Endodermal cell (in vitro differentiated cells): ENCODE data around the gene ERICH6B. TPM values are rescaled to one million over a fixed set of nuclear protein-coding genes. Genes with fewer than 3 reads are reported as not detected.

Source experiments
- DNase-seq: peaks from one replicate; pipeline ENCODE4 v3.0.0-alpha.2; 2017
- H3K27ac ChIP-seq: 2 replicates; pipeline ENCODE4 v1.5.1; 2013; ENCODE audit warnings: mild to moderate bottlenecking, low read depth, low read length, moderate library complexity
- H3K27me3 ChIP-seq: 2 replicates; pipeline ENCODE4 v1.6.1; 2013; ENCODE audit warnings: mild to moderate bottlenecking, low read length, moderate library complexity; ENCODE audit not compliant: insufficient read depth, control insufficient read depth, poor library complexity, severe bottlenecking
- H3K36me3 ChIP-seq: 2 replicates; pipeline ENCODE4 v1.7.0; 2013; ENCODE audit warnings: mild to moderate bottlenecking, low read length, moderate library complexity; ENCODE audit not compliant: control insufficient read depth, insufficient read depth
- H3K4me1 ChIP-seq: one replicate; pipeline ENCODE4 v1.7.0; 2013; ENCODE audit warnings: low read length; ENCODE audit not compliant: control insufficient read depth, insufficient read depth
- H3K4me3 ChIP-seq: 2 replicates; pipeline ENCODE4 v1.5.1; 2013; ENCODE audit warnings: mild to moderate bottlenecking, low read length, moderate library complexity
- H3K9ac ChIP-seq: 2 replicates; pipeline ENCODE4 v1.6.1; 2013; ENCODE audit warnings: mild to moderate bottlenecking, low read length, moderate library complexity; ENCODE audit not compliant: poor library complexity, severe bottlenecking; ENCODE audit errors: extremely low read depth
- H3K9me3 ChIP-seq: 2 replicates; pipeline ENCODE4 v1.6.1; 2013; ENCODE audit warnings: mild to moderate bottlenecking, low read length, moderate library complexity; ENCODE audit not compliant: control insufficient read depth
- H3K27ac Mint-ChIP-seq: 2 replicates; pipeline ENCODE4 v1.8.0; 2020; ENCODE audit warnings: mixed read lengths
- H3K27me3 Mint-ChIP-seq: 2 replicates; pipeline ENCODE4 v1.8.0; 2021; ENCODE audit warnings: mild to moderate bottlenecking, mixed read lengths; ENCODE audit not compliant: insufficient read depth
- H3K36me3 Mint-ChIP-seq: 2 replicates; pipeline ENCODE4 v1.8.0; 2020; ENCODE audit warnings: low read depth, mixed read lengths
- H3K4me1 Mint-ChIP-seq: 2 replicates; pipeline ENCODE4 v1.8.0; 2020; ENCODE audit warnings: mixed read lengths
- H3K4me3 Mint-ChIP-seq: 2 replicates; pipeline ENCODE4 v1.8.0; 2020; ENCODE audit warnings: mild to moderate bottlenecking, moderate library complexity, mixed read lengths
- H3K9me3 Mint-ChIP-seq: 2 replicates; pipeline ENCODE4 v1.8.0; 2020; ENCODE audit warnings: mild to moderate bottlenecking, mixed read lengths
- WGBS, 2 experiments: methylation state at CpG; one replicate each; pipeline versions ENCODE4 v1.1.5 to v1.1.7; 2013; ENCODE audit warnings: missing lambda C conversion rate in 2 of 2, mixed read lengths in 1 of 2; ENCODE audit not compliant: insufficient coverage in 1 of 2, insufficient read length in 1 of 2; 5-methylcytosine and 5-hydroxymethylcytosine counted together
- total RNA-seq, 2 donors: library from RNA; stranded (reverse); fragmentation: NEBNext Ultra II Directional in 1 of 2; extraction: Animal tissue kit (Norgen Biotek cat#: 25700) in 1 of 2; gene quantifications; 2 replicates in 1 of 2; 3 replicates in 1 of 2; pipeline ENCODE4 v1.2.1, GENCODE V29; 2021
- TF ChIP-seq, protein P1 (sequence below): fragments of 200-600 bp; sonication (generic); conservative IDR thresholded peaks from 2 replicates; pipeline ENCODE4 v1.5.0; 2021; ENCODE audit warnings: antibody characterized with exemption, mild to moderate bottlenecking

ERICH6B gene
- total RNA-seq, 2 donors from 2014 or later = not detected

GRCh38 chr13:45594764-45595163, 20.8 kb downstream of the ERICH6B start:
- H3K27me3 ChIP-seq = peaks cover 29% of the 10 kb centered on the region
- Mint-ChIP-seq H3K36me3 (no peaks in the 10 kb centered on the region), H3K27me3 (peaks cover 15% of the 10 kb centered on the region), H3K4me1 (no peaks in the 10 kb centered on the region), H3K27ac (no peak overlapping the region), H3K9me3 (no peaks in the 10 kb centered on the region), H3K4me3 (no peak overlapping the region)
- H3K9ac ChIP-seq = no peak overlapping the region
- H3K36me3 ChIP-seq = no peaks in the 10 kb centered on the region
- H3K4me3 ChIP-seq = no peak overlapping the region
- H3K4me1 ChIP-seq = no peaks in the 10 kb centered on the region
- H3K9me3 ChIP-seq = no peaks in the 10 kb centered on the region
- no peak overlapping the region for H3K27ac ChIP-seq
- TF ChIP-seq, protein P1, sequence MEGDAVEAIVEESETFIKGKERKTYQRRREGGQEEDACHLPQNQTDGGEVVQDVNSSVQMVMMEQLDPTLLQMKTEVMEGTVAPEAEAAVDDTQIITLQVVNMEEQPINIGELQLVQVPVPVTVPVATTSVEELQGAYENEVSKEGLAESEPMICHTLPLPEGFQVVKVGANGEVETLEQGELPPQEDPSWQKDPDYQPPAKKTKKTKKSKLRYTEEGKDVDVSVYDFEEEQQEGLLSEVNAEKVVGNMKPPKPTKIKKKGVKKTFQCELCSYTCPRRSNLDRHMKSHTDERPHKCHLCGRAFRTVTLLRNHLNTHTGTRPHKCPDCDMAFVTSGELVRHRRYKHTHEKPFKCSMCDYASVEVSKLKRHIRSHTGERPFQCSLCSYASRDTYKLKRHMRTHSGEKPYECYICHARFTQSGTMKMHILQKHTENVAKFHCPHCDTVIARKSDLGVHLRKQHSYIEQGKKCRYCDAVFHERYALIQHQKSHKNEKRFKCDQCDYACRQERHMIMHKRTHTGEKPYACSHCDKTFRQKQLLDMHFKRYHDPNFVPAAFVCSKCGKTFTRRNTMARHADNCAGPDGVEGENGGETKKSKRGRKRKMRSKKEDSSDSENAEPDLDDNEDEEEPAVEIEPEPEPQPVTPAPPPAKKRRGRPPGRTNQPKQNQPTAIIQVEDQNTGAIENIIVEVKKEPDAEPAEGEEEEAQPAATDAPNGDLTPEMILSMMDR = no peak
- 82 to 89% methylated on average over 2 to 3 of the region's 3 CpGs for WGBS, 2 experiments
- DNase-seq = no peak

GRCh38 chr13:45594227-45594626, 21.3 kb downstream of the ERICH6B start:
- Mint-ChIP-seq H3K27me3 (peaks cover 15% of the 10 kb centered on the region), H3K9me3 (no peaks in the 10 kb centered on the region), H3K27ac (no peak overlapping the region), H3K36me3 (no peaks in the 10 kb centered on the region), H3K4me1 (no peaks in the 10 kb centered on the region), H3K4me3 (no peak overlapping the region)
- Histone ChIP-seq H3K27me3 (peaks cover 29% of the 10 kb centered on the region), H3K4me3 (no peak overlapping the region), H3K9ac (no peak overlapping the region), H3K36me3 (no peaks in the 10 kb centered on the region), H3K4me1 (no peaks in the 10 kb centered on the region), H3K9me3 (no peaks in the 10 kb centered on the region), H3K27ac (no peak overlapping the region)
- TF ChIP-seq, protein P1 = no peak
- no peak for DNase-seq
- WGBS, 2 experiments = 82 to 100% methylated on average over 1 to 2 of the region's 2 CpGs

DNA sequence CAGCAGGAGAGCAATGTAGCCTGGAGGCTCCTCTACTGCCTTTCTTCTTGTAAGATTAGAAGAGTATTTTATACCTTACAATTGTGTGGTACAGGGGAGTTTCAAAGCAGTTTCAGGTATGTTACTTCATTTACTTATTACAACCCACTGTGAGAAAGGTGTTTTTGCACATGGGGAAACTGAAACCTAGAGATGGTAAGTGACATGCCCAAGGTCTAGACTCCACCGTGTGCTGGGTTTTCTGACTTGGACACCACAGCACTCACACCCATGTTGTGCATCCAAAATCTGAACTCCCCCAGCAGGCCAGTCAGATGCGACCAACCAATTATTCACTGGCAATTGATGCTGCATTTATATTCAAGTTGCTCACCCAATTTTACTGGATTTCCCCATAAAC, 22.8 kb downstream of the ERICH6B start:
- no peak overlapping the region for H3K27ac Mint-ChIP-seq
- 92% methylated on average over 2 of the region's 2 CpGs; no CpG with 5 or more reads in 1 of the 2 experiments for WGBS, 2 experiments
- Histone ChIP-seq H3K4me1 (no peaks in the 10 kb centered on the region), H3K9me3 (no peaks in the 10 kb centered on the region), H3K4me3 (no peak overlapping the region), H3K9ac (no peak overlapping the region), H3K27ac (no peak overlapping the region), H3K27me3 (peaks cover 23% of the 10 kb centered on the region), H3K36me3 (no peaks in the 10 kb centered on the region)
- no peak overlapping the region for H3K4me3 Mint-ChIP-seq
- no peaks in the 10 kb centered on the region for H3K4me1 Mint-ChIP-seq
- no peaks in the 10 kb centered on the region for H3K9me3 Mint-ChIP-seq
- TF ChIP-seq, protein P1 = no peak
- H3K36me3 Mint-ChIP-seq = no peaks in the 10 kb centered on the region
- DNase-seq = no peak
- peaks cover 15% of the 10 kb centered on the region for H3K27me3 Mint-ChIP-seq
